IMR-90 (cell line): ENCODE results near the gene DNM3. TPM values are rescaled to one million over a fixed set of nuclear protein-coding genes. Genes with fewer than 3 reads are reported as not detected.
A peak's percentile ranks its signal among the peaks of the same experiment; 100 is the strongest.

Experiments
- ATAC-seq: fragments of 200-7000 bp; cut with Tn5 transposase; 2 replicates; pipeline ENCODE4 v1.9.1; 2020; ENCODE audit warnings: low read depth, mild to moderate bottlenecking, moderate library complexity
- BruUV-seq: library from RNA; stranded (reverse); fragments of 400-500 nt; replicated peaks from 2 replicates; lab custom pipeline; 2021; lab: Mats Ljungman, UMichigan
- CTCF ChIA-PET: fragments of 300-600 bp; formaldehyde crosslinking; extraction: SDS; loops from one replicate; lab custom pipeline; 2021; ENCODE audit warnings: antibody characterized with exemption; lab: Yijun Ruan, JAX
- POLR2A ChIA-PET: fragments of 300-600 bp; sonication (Branson Sonifier 250); formaldehyde crosslinking; loops from one replicate; lab custom pipeline; 2022; ENCODE audit warnings: antibody characterized with exemption; ENCODE audit not compliant: unreplicated experiment; lab: Charles Lee
- DNase-seq: peaks from one replicate; pipeline ENCODE4 v3.0.0; 2013
- H2AFZ ChIP-seq: replicated peaks from 2 replicates; pipeline ENCODE3; 2013; ENCODE audit warnings: low read length, mild to moderate bottlenecking; ENCODE audit not compliant: poor library complexity
- H2AK5ac ChIP-seq: 2 replicates; pipeline ENCODE4 v1.6.1; 2013; ENCODE audit warnings: low read depth, low read length, inconsistent platforms
- H2AK9ac ChIP-seq: replicated peaks from 2 replicates; pipeline ENCODE3; 2013; ENCODE audit warnings: mild to moderate bottlenecking, low read depth, low read length, moderate library complexity; ENCODE audit not compliant: poor library complexity
- H2BK120ac ChIP-seq: 2 replicates; pipeline ENCODE4 v1.6.1; 2013; ENCODE audit warnings: low read depth, low read length, inconsistent platforms
- H2BK15ac ChIP-seq: 3 replicates; pipeline ENCODE4 v1.6.1; 2013; ENCODE audit warnings: low read depth, low read length, inconsistent platforms
- H2BK20ac ChIP-seq: 2 replicates; pipeline ENCODE4 v1.6.1; 2013; ENCODE audit warnings: low read depth, mild to moderate bottlenecking, inconsistent platforms, low read length, moderate library complexity
- H2BK5ac ChIP-seq: 2 replicates; pipeline ENCODE4 v1.6.1; 2013; ENCODE audit warnings: mild to moderate bottlenecking, low read depth, low read length, inconsistent platforms; ENCODE audit not compliant: poor library complexity, severe bottlenecking
- H3K14ac ChIP-seq: replicated peaks from 2 replicates; pipeline ENCODE4 v1.6.1; 2013; ENCODE audit warnings: low read depth, low read length, inconsistent platforms
- H3K18ac ChIP-seq: 2 replicates; pipeline ENCODE4 v1.6.1; 2013; ENCODE audit warnings: low read depth, low read length, control low read depth
- H3K23ac ChIP-seq: 2 replicates; pipeline ENCODE4 v1.6.1; 2013; ENCODE audit warnings: low read depth, low read length, inconsistent platforms
- H3K27ac ChIP-seq: 2 replicates; pipeline ENCODE4 v1.5.1; 2013; ENCODE audit warnings: mild to moderate bottlenecking, control low read depth, low read length; ENCODE audit not compliant: insufficient read depth
- H3K27me3 ChIP-seq: 2 replicates; pipeline ENCODE4 v1.6.1; 2013; ENCODE audit warnings: low read length; ENCODE audit not compliant: control insufficient read depth, insufficient read depth
- H3K36me3 ChIP-seq: 2 replicates; pipeline ENCODE4 v1.6.1; 2013; ENCODE audit warnings: low read length, mixed read lengths; ENCODE audit not compliant: control insufficient read depth, insufficient read depth
- H3K4ac ChIP-seq: 2 replicates; pipeline ENCODE4 v1.6.1; 2013; ENCODE audit warnings: low read depth, low read length, inconsistent platforms
- H3K4me1 ChIP-seq: 2 replicates; pipeline ENCODE4 v1.6.1; 2013; ENCODE audit warnings: low read length, mixed read lengths; ENCODE audit not compliant: control insufficient read depth, insufficient read depth
- H3K4me2 ChIP-seq: 2 replicates; pipeline ENCODE4 v1.6.1; 2013; ENCODE audit warnings: low read depth, mild to moderate bottlenecking, control low read depth, low read length, moderate library complexity
- H3K4me3 ChIP-seq: 2 replicates; pipeline ENCODE4 v1.5.1; 2013; ENCODE audit warnings: low read depth, mild to moderate bottlenecking, control low read depth, low read length, moderate library complexity; ENCODE audit not compliant: insufficient read depth
- H3K56ac ChIP-seq: 2 replicates; pipeline ENCODE4 v1.6.1; 2013; ENCODE audit warnings: low read length, inconsistent platforms; ENCODE audit not compliant: insufficient read depth; ENCODE audit errors: extremely low read depth
- H3K79me1 ChIP-seq, 2 experiments: 2 replicates each; pipeline ENCODE4 v1.6.1; 2013; ENCODE audit warnings: low read length in 2 of 2, inconsistent platforms in 1 of 2, low read depth in 1 of 2
- H3K9ac ChIP-seq: 2 replicates; pipeline ENCODE4 v1.6.1; 2013; ENCODE audit warnings: low read depth, low read length, control low read depth
- H3K9me1 ChIP-seq: 2 replicates; pipeline ENCODE4 v1.6.1; 2013; ENCODE audit warnings: low read length, inconsistent platforms; ENCODE audit not compliant: insufficient read depth
- H3K9me3 ChIP-seq: 2 replicates; pipeline ENCODE4 v1.6.1; 2013; ENCODE audit warnings: low read length; ENCODE audit not compliant: control insufficient read depth, insufficient read depth
- H4K20me1 ChIP-seq: 2 replicates; pipeline ENCODE4 v1.6.1; 2013; ENCODE audit warnings: low read length, inconsistent platforms; ENCODE audit not compliant: insufficient read depth
- H4K5ac ChIP-seq: 2 replicates; pipeline ENCODE4 v1.6.1; 2013; ENCODE audit warnings: mild to moderate bottlenecking, low read depth, low read length, control low read depth
- H4K8ac ChIP-seq, 2 experiments: 2 replicates each; pipeline ENCODE4 v1.6.1; 2013; ENCODE audit warnings: low read depth in 2 of 2, low read length in 2 of 2, control low read depth in 1 of 2, inconsistent platforms in 1 of 2
- H4K91ac ChIP-seq: 2 replicates; pipeline ENCODE4 v1.6.1; 2013; ENCODE audit warnings: low read depth, low read length, inconsistent platforms; ENCODE audit not compliant: insufficient read depth
- FOS ChIP-seq: fragments of 150-350 bp; IDR thresholded peaks from 2 replicates; pipeline ENCODE4 v1.6.1; 2016; ENCODE audit warnings: low read depth, low read length
- MAFK ChIP-seq: IDR thresholded peaks from 2 replicates; pipeline ENCODE4 v1.6.1; 2012; ENCODE audit warnings: low read depth, low read length, improper control_type of control experiment
- WGBS, 2 experiments: methylation state at CpG; one replicate each; pipeline versions ENCODE4 v1.1.5 to v1.1.7; 2013; ENCODE audit warnings: missing lambda C conversion rate in 2 of 2; ENCODE audit not compliant: insufficient read length in 1 of 2; ENCODE audit errors: extremely low coverage in 2 of 2; 5-methylcytosine and 5-hydroxymethylcytosine counted together
- dilution Hi-C: fragments of 300-500 bp; cut with HindIII; formaldehyde crosslinking; loops from one replicate; pipeline ENCODE4 v1.14.3; 2018; ENCODE audit warnings: low sequenced_read_pairs; ENCODE audit not compliant: unreplicated experiment
- in situ Hi-C: fragments of 300-500 bp; cut with MboI; formaldehyde crosslinking; loops from 3 replicates; pipeline ENCODE4 v1.14.3; 2019; ENCODE audit warnings: low sequenced_read_pairs, inconsistent platforms, mixed read lengths
- intact Hi-C: fragments of 100-400 bp; cut with micrococcal nuclease; formaldehyde crosslinking; loops from 2 replicates; pipeline ENCODE4 v1.10.0; 2022
- polyA plus RNA-seq, 3 experiments: library from polyadenylated mRNA; depleted of rRNA; stranded (reverse); fragments of >200 nt; gene quantifications; 2 replicates each; pipeline ENCODE4 v1.2.3, GENCODE V29; 2012; ENCODE audit warnings: low replicate concordance in 1 of 3
- total RNA-seq: library from RNA; depleted of rRNA; stranded (reverse); fragments of >200 nt; gene quantifications from 2 replicates; pipeline ENCODE4 v1.2.3, GENCODE V29; 2012

DNM3 gene
- total and polyA plus RNA-seq, 2 of the 4 experiments (the other 2 are of a cell fraction), result 0.36 TPM

DNA sequence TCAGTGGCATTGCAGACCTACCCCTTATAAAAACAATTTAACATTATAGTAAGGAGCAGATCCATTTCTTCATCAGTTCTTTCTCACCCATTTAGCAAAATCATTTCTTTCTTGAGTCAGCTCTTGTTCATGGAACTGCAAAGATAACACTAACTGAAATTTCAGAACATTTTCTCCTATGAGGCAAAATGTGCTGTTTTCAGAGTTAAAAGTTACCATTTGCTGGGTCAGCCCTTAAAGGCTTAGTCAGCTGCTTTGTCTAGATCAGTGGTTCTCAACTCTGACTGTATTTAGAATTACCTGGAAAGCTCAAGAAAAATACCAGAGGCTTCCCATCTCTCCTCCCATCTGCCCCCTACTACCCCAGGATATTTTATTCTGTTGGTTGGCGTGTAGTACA is 47.7 kb upstream of the DNM3 start:
- no peaks in the 10 kb centered on the region for H3K27me3 ChIP-seq
- H3K9me3 ChIP-seq, result no peaks in the 10 kb centered on the region
- no peak overlapping the region for H4K5ac ChIP-seq
- peaks cover 3% of the 10 kb centered on the region; the same call in 1 of the 2 replicates for H3K4me1 ChIP-seq
- 0 out of 2 replicates have a peak overlapping the region, but pooled peaks have one; percentile 28 for H3K14ac ChIP-seq
- H2AK9ac ChIP-seq, result no peak overlapping the region
- intact Hi-C loops, result no loop called here
- no peak overlapping the region for H3K4me2 ChIP-seq
- H3K79me1 ChIP-seq, result peaks cover 13 to 44% of the 10 kb centered on the region in 2 experiments; a peak in 3 of 4 replicates
- H3K56ac ChIP-seq, result peak overlapping the region; percentile 24; the same call in 1 of the 2 replicates
- DNase-seq, result peak; percentile 23
- no peak overlapping the region for H2AFZ ChIP-seq
- H3K18ac ChIP-seq, result peak overlapping the region; percentile 18; the same call in 1 of the 2 replicates
- no peaks in the 10 kb centered on the region for H3K9me1 ChIP-seq
- dilution Hi-C loops, result no loop called here
- H2BK120ac ChIP-seq, result peak overlapping the region; percentile 55; the same call in 1 of the 2 replicates
- no peak overlapping the region for H4K91ac ChIP-seq
- no peaks in the 10 kb centered on the region for H4K20me1 ChIP-seq
- no TSS peak for BruUV-seq
- peak; percentile 28; the same call in 1 of the 2 replicates for ATAC-seq
- WGBS, 2 experiments, result no CpG with 5 or more reads among the region's 1 CpG
- H3K4me3 ChIP-seq, result no peak overlapping the region
- TF ChIP-seq FOS, result no peak
- peak; percentile 77 for TF ChIP-seq MAFK
- in situ Hi-C loops, result no loop called here
- H2BK20ac ChIP-seq, result peak overlapping the region; percentile 53; the same call in 1 of the 2 replicates
- H3K27ac ChIP-seq, result no peak overlapping the region
- peak overlapping the region; percentile 20 to 29; a peak in 3 of 4 replicates for H4K8ac ChIP-seq
- no peak overlapping the region for H3K9ac ChIP-seq
- H3K23ac ChIP-seq, result peak overlapping the region; percentile 48
- no peak overlapping the region for H2AK5ac ChIP-seq
- peaks cover 41% of the 10 kb centered on the region for H3K36me3 ChIP-seq
- no peak overlapping the region for H3K4ac ChIP-seq
- no peak overlapping the region for H2BK15ac ChIP-seq
- POLR2A ChIA-PET, result no interaction called here
- peak overlapping the region; percentile 78 for H2BK5ac ChIP-seq
- CTCF ChIA-PET, result interaction anchor here (0.6 to 1.7 kb wide), 3 partner anchors 60 to 477 kb away, joined by 4 to 8 read pairs (median 4); no protein-coding TSS in a partner anchor
